NCI-H460 (cell line): ENCODE data around the gene KTN1. TPM values are rescaled to one million over a fixed set of nuclear protein-coding genes. Genes with fewer than 3 reads are reported as not detected.

ENCODE experiments used
- small RNA-seq, 2 experiments: library from RNA; depleted of rRNA; stranded (forward); fragments of <200 nt; gene quantifications; one replicate each; pipeline ENCODE3, GENCODE V24; 2014
- total RNA-seq: library from RNA; depleted of rRNA; stranded (reverse); fragments of >200 nt; shearing (Covaris generic); gene quantifications from 2 replicates; pipeline ENCODE4 v1.2.3, GENCODE V29; 2014; rRNA removed

Gene KTN1
- total RNA-seq, 1 experiment from 2014 or later, result 202 TPM

Small RNA genes within 50 kb of the gene (small RNA-seq; reads per million reads assigned to genes)
- gene RF00019, result 0 reads per million in 2 experiments

Other genes with a start within 250 kb of the KTN1 start
- 11.3 and 13.1 TPM in 2 replicates for gene ATG14, start 168.4 kb upstream of the KTN1 start, total RNA-seq
- gene TBPL2, start 139.6 kb upstream of the KTN1 start, total RNA-seq, result not detected in 2 replicates